ENCODE data around the gene ALPL. TPM values are rescaled to one million over a fixed set of nuclear protein-coding genes. Genes with fewer than 3 reads are reported as not detected.

The ALPL gene
- total and polyA plus RNA-seq, 4 donors, result 3.3 to 93.1 (median 40.7) TPM

DNA sequence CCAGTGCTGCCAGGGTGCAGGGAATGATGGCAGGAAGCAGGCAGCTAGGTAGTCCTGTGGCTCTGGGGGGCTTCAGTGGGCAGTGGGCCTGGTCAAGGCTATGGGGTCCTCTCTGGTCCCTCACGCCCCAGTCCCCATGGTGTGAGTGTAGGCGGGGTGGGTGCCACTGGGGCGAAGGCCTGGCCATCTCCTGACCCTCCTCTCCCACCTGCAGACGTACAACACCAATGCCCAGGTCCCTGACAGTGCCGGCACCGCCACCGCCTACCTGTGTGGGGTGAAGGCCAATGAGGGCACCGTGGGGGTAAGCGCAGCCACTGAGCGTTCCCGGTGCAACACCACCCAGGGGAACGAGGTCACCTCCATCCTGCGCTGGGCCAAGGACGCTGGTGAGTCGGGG is 53.7 kb downstream of the ALPL start:
- H3K4me1 ChIP-seq (ENCODE audit: control insufficient read depth in 4 of 4, insufficient read depth in 4 of 4, low read length in 3 of 4), result no peaks in the 10 kb centered on the region
- H3K27me3 ChIP-seq (ENCODE audit: control insufficient read depth in 4 of 4, insufficient read depth in 4 of 4, low read length in 3 of 4), result no peaks in the 10 kb centered on the region
- H3K36me3 ChIP-seq (ENCODE audit: control insufficient read depth in 4 of 4, insufficient read depth in 3 of 4, low read depth in 1 of 4, low read length in 3 of 4), result peaks cover 0 to 26% (median 14%) of the 10 kb centered on the region in 4 donors
- no peak for DNase-seq (ENCODE audit: low spot score)
- no peaks in the 10 kb centered on the region for H3K9me3 ChIP-seq (ENCODE audit: control insufficient read depth in 4 of 4, low read length in 3 of 4)
- H3K9ac ChIP-seq (ENCODE audit: low read depth in 1 of 2, low read length in 2 of 2), result no peak overlapping the region
- WGBS, result 96% methylated on average over 15 of the region's 15 CpGs
- no peak overlapping the region for H3K27ac ChIP-seq (ENCODE audit: low read depth in 1 of 2, low read length in 2 of 2)
- H3K4me3 ChIP-seq (ENCODE audit: low read depth in 1 of 3, low read length in 3 of 3), result no peak overlapping the region
- TF ChIP-seq SP1 (IDR thresholded peaks at IDR 0.05) (no peak), RXRA (IDR thresholded peaks at IDR 0.05) (no peak), GABPA (IDR thresholded peaks at IDR 0.05 in 1 of 2, conservative IDR thresholded peaks at IDR 0.05 in 1 of 2) (no peak), EGR1 (IDR thresholded peaks at IDR 0.05; ENCODE audit: low read depth in 2 of 2) (no peak), HNF4A (conservative IDR thresholded peaks at IDR 0.05) (no peak), FOXA2 (IDR thresholded peaks at IDR 0.05) (no peak), YY1 (IDR thresholded peaks at IDR 0.05) (no peak), JUND (IDR thresholded peaks at IDR 0.05) (no peak), ZBTB33 (IDR thresholded peaks at IDR 0.05) (no peak), FOXA1 (IDR thresholded peaks at IDR 0.05) (no peak), NR2F2 (IDR thresholded peaks at IDR 0.05) (no peak)
- TF ChIP-seq, protein P1, sequence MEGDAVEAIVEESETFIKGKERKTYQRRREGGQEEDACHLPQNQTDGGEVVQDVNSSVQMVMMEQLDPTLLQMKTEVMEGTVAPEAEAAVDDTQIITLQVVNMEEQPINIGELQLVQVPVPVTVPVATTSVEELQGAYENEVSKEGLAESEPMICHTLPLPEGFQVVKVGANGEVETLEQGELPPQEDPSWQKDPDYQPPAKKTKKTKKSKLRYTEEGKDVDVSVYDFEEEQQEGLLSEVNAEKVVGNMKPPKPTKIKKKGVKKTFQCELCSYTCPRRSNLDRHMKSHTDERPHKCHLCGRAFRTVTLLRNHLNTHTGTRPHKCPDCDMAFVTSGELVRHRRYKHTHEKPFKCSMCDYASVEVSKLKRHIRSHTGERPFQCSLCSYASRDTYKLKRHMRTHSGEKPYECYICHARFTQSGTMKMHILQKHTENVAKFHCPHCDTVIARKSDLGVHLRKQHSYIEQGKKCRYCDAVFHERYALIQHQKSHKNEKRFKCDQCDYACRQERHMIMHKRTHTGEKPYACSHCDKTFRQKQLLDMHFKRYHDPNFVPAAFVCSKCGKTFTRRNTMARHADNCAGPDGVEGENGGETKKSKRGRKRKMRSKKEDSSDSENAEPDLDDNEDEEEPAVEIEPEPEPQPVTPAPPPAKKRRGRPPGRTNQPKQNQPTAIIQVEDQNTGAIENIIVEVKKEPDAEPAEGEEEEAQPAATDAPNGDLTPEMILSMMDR (IDR thresholded peaks at IDR 0.05; ENCODE audit: low read depth, low read length, missing input control), result no peak
- TF ChIP-seq, protein P2, sequence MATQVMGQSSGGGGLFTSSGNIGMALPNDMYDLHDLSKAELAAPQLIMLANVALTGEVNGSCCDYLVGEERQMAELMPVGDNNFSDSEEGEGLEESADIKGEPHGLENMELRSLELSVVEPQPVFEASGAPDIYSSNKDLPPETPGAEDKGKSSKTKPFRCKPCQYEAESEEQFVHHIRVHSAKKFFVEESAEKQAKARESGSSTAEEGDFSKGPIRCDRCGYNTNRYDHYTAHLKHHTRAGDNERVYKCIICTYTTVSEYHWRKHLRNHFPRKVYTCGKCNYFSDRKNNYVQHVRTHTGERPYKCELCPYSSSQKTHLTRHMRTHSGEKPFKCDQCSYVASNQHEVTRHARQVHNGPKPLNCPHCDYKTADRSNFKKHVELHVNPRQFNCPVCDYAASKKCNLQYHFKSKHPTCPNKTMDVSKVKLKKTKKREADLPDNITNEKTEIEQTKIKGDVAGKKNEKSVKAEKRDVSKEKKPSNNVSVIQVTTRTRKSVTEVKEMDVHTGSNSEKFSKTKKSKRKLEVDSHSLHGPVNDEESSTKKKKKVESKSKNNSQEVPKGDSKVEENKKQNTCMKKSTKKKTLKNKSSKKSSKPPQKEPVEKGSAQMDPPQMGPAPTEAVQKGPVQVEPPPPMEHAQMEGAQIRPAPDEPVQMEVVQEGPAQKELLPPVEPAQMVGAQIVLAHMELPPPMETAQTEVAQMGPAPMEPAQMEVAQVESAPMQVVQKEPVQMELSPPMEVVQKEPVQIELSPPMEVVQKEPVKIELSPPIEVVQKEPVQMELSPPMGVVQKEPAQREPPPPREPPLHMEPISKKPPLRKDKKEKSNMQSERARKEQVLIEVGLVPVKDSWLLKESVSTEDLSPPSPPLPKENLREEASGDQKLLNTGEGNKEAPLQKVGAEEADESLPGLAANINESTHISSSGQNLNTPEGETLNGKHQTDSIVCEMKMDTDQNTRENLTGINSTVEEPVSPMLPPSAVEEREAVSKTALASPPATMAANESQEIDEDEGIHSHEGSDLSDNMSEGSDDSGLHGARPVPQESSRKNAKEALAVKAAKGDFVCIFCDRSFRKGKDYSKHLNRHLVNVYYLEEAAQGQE (IDR thresholded peaks at IDR 0.05), result no peak

GRCh38 chr1:21563971-21564370 is 54.7 kb downstream of the ALPL start:
- TF ChIP-seq GABPA (IDR thresholded peaks at IDR 0.05 in 1 of 2, conservative IDR thresholded peaks at IDR 0.05 in 1 of 2) (no peak), NR2F2 (IDR thresholded peaks at IDR 0.05) (no peak), EGR1 (IDR thresholded peaks at IDR 0.05; ENCODE audit: low read depth in 2 of 2) (no peak), ATF3 (IDR thresholded peaks at IDR 0.05) (no peak), FOXA1 (IDR thresholded peaks at IDR 0.05) (no peak), FOXA2 (IDR thresholded peaks at IDR 0.05) (no peak), SP1 (IDR thresholded peaks at IDR 0.05) (no peak), YY1 (IDR thresholded peaks at IDR 0.05) (no peak), HNF4A (conservative IDR thresholded peaks at IDR 0.05) (no peak), RXRA (IDR thresholded peaks at IDR 0.05) (no peak), RAD21 (IDR thresholded peaks at IDR 0.05) (no peak), ZBTB33 (IDR thresholded peaks at IDR 0.05) (no peak)
- TF ChIP-seq, protein P1 (IDR thresholded peaks at IDR 0.05; ENCODE audit: low read depth, low read length, missing input control), result no peak
- TF ChIP-seq, protein P3, sequence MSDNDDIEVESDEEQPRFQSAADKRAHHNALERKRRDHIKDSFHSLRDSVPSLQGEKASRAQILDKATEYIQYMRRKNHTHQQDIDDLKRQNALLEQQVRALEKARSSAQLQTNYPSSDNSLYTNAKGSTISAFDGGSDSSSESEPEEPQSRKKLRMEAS (IDR thresholded peaks at IDR 0.05), result no peak
- Histone ChIP-seq H3K27ac (ENCODE audit: low read depth in 1 of 2, low read length in 2 of 2) (no peak overlapping the region), H3K9ac (ENCODE audit: low read depth in 1 of 2, low read length in 2 of 2) (no peak overlapping the region), H3K27me3 (ENCODE audit: control insufficient read depth in 4 of 4, insufficient read depth in 4 of 4, low read length in 3 of 4) (no peaks in the 10 kb centered on the region), H3K36me3 (ENCODE audit: control insufficient read depth in 4 of 4, insufficient read depth in 3 of 4, low read depth in 1 of 4, low read length in 3 of 4) (peaks cover 0 to 26% (median 14%) of the 10 kb centered on the region in 4 donors), H3K9me3 (ENCODE audit: control insufficient read depth in 4 of 4, low read length in 3 of 4) (no peaks in the 10 kb centered on the region), H3K4me3 (ENCODE audit: low read depth in 1 of 3, low read length in 3 of 3) (no peak overlapping the region), H3K4me1 (ENCODE audit: control insufficient read depth in 4 of 4, insufficient read depth in 4 of 4, low read length in 3 of 4) (peaks cover 0 to 5% (median 3%) of the 10 kb centered on the region in 4 donors)
- 90% methylated on average over 17 of the region's 17 CpGs for WGBS
- DNase-seq (ENCODE audit: low spot score), result no peak

Measured in liver (tissue), 9 donors.